COR-L47 (cell line): ENCODE measurements around the gene MORN4.
"Not testable (repeated sequence)": the region's sequence is repeated elsewhere in the genome, so short reads cannot be mapped to it uniquely, and the experiment has no call there.

ENCODE experiments used
- DNase-seq: peaks from one replicate; lab custom pipeline; 2025; lab: John Stamatoyannopoulos, UW

The MORN4 gene

GRCh38 chr10:97632949-97633884 lies at the start of gene MORN4:
TSS of gene MORN4 (minus strand) at chr10:97633500. CDS start at chr10:97619653, 13,847 bp downstream.
- DNase-seq = peak; percentile 81

- no peak for DNase-seq
Measured at GRCh38 chr10:97682042-97682441, 48.7 kb upstream of the MORN4 start.

GRCh38 chr10:97679594-97679993 lies 46.3 kb upstream of the MORN4 start:
- no peak for DNase-seq

- peak; percentile 9 for DNase-seq
Measured at GRCh38 chr10:97676770-97677581, 43.7 kb upstream of the MORN4 start.

GRCh38 chr10:97675222-97675621 lies 41.9 kb upstream of the MORN4 start:
- DNase-seq = no peak

- no peak for DNase-seq
Measured at GRCh38 chr10:97673736-97674525, 40.6 kb upstream of the MORN4 start.

GRCh38 chr10:97669571-97669970 lies 36.3 kb upstream of the MORN4 start:
- no peak for DNase-seq

- no peak for DNase-seq
Measured at GRCh38 chr10:97667463-97667862, 34.2 kb upstream of the MORN4 start.

- DNase-seq = no peak
Measured at GRCh38 chr10:97666992-97667391, 33.7 kb upstream of the MORN4 start.

- no peak for DNase-seq
Measured at GRCh38 chr10:97664282-97664850, 31.1 kb upstream of the MORN4 start.

- no peak for DNase-seq
Measured at GRCh38 chr10:97659589-97659988, 26.3 kb upstream of the MORN4 start.

GRCh38 chr10:97656777-97657176 lies 23.5 kb upstream of the MORN4 start:
- no peak for DNase-seq

- no peak for DNase-seq
Measured at GRCh38 chr10:97651773-97652172, 18.5 kb upstream of the MORN4 start.

- no peak for DNase-seq
Measured at GRCh38 chr10:97650726-97651125, 17.4 kb upstream of the MORN4 start.

GRCh38 chr10:97649405-97649750 lies 16.1 kb upstream of the MORN4 start:
- not testable (repeated sequence) for DNase-seq

- no peak for DNase-seq
Measured at GRCh38 chr10:97648562-97649404, 15.5 kb upstream of the MORN4 start.

- no peak for DNase-seq
Measured at GRCh38 chr10:97647556-97647955, 14.3 kb upstream of the MORN4 start.

GRCh38 chr10:97644936-97645335 lies 11.6 kb upstream of the MORN4 start:
- no peak for DNase-seq

- no peak for DNase-seq
Measured at GRCh38 chr10:97643441-97643985, 10.2 kb upstream of the MORN4 start.

- not testable (repeated sequence) for DNase-seq
Measured at GRCh38 chr10:97642471-97643159, 9.3 kb upstream of the MORN4 start.
